ENCODE measurements around the gene CAND2.

Gene CAND2

DNA sequence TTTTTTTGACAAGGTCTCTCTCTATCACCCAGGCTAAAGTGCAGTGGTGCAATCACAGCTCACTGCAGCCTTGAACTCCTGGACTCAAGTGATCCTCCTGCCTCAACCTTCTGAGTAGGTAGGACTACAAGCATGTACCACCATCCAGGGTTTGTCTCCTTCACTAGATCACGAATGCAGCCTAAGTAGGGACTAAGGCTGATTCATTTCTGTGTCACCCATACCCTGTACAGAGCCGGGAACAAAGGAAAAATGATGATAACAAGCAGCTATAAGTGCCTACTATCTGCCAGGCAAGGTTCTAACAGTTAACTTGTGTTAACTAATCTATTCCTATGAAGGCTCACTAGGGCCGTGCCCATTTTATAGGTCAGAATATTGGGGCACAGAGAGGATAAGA, 44.4 kb upstream of the CAND2 start:
- no peak overlapping the region for H3K4me3 Mint-ChIP-seq
- no peaks in the 10 kb centered on the region for H3K9me3 Mint-ChIP-seq
- H3K27me3 Mint-ChIP-seq (ENCODE audit: low read depth) = peaks cover 6% of the 10 kb centered on the region
- H3K27ac Mint-ChIP-seq = no peak overlapping the region
- H3K4me1 Mint-ChIP-seq = peaks cover 17% of the 10 kb centered on the region
- TF ChIP-seq, protein P1, sequence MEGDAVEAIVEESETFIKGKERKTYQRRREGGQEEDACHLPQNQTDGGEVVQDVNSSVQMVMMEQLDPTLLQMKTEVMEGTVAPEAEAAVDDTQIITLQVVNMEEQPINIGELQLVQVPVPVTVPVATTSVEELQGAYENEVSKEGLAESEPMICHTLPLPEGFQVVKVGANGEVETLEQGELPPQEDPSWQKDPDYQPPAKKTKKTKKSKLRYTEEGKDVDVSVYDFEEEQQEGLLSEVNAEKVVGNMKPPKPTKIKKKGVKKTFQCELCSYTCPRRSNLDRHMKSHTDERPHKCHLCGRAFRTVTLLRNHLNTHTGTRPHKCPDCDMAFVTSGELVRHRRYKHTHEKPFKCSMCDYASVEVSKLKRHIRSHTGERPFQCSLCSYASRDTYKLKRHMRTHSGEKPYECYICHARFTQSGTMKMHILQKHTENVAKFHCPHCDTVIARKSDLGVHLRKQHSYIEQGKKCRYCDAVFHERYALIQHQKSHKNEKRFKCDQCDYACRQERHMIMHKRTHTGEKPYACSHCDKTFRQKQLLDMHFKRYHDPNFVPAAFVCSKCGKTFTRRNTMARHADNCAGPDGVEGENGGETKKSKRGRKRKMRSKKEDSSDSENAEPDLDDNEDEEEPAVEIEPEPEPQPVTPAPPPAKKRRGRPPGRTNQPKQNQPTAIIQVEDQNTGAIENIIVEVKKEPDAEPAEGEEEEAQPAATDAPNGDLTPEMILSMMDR (IDR thresholded peaks at IDR 0.05; ENCODE audit: unreplicated experiment in 3 of 3) = no peak
- no peaks in the 10 kb centered on the region for H3K36me3 Mint-ChIP-seq (ENCODE audit: low read depth)

DNA sequence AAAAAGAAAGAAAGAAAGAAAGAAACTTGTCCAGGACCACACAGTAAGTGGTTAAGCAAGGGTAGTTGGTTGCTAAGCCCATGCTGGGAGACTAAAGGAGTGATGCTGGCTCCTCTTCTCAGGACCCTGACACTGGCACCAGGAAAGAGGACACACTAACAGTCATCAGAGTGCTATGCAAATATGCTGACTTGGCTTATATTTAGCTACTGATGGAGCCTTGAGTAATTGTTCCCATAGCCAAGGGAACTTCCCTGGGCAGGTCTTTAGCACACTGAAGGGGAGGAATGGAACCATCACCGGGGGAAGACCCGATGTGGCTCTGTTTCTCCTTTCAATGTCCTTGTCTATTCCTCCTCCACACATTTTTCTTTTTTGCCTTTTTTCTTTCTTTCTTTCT, 43.7 kb upstream of the CAND2 start:
- H3K4me1 Mint-ChIP-seq = peaks cover 17% of the 10 kb centered on the region
- H3K27ac Mint-ChIP-seq = no peak overlapping the region
- no peaks in the 10 kb centered on the region for H3K9me3 Mint-ChIP-seq
- no peak overlapping the region for H3K4me3 Mint-ChIP-seq
- no peaks in the 10 kb centered on the region for H3K36me3 Mint-ChIP-seq (ENCODE audit: low read depth)
- peaks cover 6% of the 10 kb centered on the region for H3K27me3 Mint-ChIP-seq (ENCODE audit: low read depth)
- TF ChIP-seq, protein P1 (IDR thresholded peaks at IDR 0.05; ENCODE audit: unreplicated experiment in 3 of 3) = no peak

DNA sequence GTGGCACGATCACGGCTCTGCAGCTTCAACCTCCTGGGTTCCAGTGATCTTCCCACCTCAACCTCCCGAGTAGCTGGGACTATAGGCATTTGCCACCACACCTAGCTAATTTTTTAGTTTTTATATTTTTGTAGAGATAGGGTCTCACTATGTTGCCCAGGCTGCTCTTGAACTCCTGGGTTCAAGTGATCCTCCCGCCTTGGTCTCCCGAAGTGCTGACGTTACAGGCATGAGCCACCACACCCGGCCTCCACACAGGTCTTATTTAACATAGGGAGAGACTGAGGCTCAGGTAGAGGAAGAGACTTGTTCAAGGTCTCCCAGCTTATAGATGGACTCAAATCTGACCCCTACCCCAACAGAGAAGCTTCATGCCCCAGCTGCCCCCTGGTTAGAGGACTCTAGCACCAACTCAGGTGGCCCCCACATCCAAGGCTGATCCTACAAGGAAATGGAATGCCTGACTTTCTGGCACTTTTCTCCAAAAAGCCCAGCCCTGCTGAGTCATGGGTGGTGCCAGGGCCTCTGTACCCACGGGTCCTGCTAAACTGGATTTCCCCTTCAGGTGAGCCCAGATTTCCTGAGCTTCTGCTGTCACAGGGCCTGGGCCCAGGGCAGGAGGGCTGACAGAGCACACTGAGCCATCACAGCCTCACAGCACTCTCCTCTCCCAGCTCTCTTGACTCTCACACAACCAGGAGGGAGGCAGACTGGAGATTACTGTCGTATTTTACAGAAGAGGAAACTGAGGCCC, 43.0 kb upstream of the CAND2 start:
- no peaks in the 10 kb centered on the region for H3K9me3 Mint-ChIP-seq

DNA sequence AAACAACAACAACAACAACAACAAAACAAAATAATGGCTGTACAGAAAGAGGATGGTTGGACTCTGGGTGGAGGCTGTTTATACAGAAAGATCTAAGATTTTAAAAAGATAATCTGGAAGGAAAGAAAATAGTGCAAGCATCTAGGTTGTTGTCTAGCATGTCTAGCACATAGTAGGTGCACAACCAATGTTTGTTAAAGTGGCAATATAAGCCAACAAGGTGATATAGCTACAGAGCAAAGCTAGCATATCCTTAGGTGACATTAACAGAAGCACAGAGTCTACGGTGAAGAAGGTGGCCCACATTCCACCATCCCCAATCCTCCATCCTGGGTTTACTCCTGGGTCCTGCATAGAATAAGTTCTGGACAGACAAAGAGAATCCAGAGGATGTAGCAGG, 42.2 kb upstream of the CAND2 start:
- no peak overlapping the region for H3K4me3 Mint-ChIP-seq
- no peaks in the 10 kb centered on the region for H3K36me3 Mint-ChIP-seq (ENCODE audit: low read depth)
- peaks cover 6% of the 10 kb centered on the region for H3K27me3 Mint-ChIP-seq (ENCODE audit: low read depth)
- H3K27ac Mint-ChIP-seq = no peak overlapping the region
- no peaks in the 10 kb centered on the region for H3K9me3 Mint-ChIP-seq
- TF ChIP-seq, protein P1 (IDR thresholded peaks at IDR 0.05; ENCODE audit: unreplicated experiment in 3 of 3) = no peak
- peaks cover 32% of the 10 kb centered on the region for H3K4me1 Mint-ChIP-seq

More for the DNA sequence above, 43.0 kb upstream of the CAND2 start:
- Mint-ChIP-seq H3K27ac (no peak overlapping the region), H3K4me1 (peaks cover 23% of the 10 kb centered on the region), H3K4me3 (no peak overlapping the region), H3K36me3 (ENCODE audit: low read depth) (no peaks in the 10 kb centered on the region), H3K27me3 (ENCODE audit: low read depth) (peaks cover 6% of the 10 kb centered on the region)
- TF ChIP-seq, protein P1 (IDR thresholded peaks at IDR 0.05; ENCODE audit: unreplicated experiment in 3 of 3) = no peak

DNA sequence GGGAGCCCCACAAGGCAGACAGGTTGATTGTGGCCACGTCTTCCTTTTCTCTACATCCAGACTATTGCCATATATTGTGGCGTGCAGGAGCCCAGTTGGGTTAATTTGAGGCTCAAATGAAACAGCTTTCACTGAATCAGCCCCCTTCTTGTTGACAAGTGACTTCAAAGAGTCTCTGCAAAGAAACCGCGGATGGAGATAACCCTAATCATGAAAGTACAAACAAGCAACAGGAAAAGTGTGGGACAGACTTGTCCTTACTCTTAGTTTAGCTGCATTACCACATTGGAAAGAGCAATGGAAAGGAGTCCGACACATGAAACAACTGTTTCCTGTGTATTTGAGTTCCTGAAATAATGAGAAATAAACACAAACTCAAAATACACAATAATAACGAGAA, 40.7 kb upstream of the CAND2 start:
- H3K4me1 Mint-ChIP-seq = peaks cover 41% of the 10 kb centered on the region
- no peak overlapping the region for H3K27ac Mint-ChIP-seq
- H3K27me3 Mint-ChIP-seq (ENCODE audit: low read depth) = peaks cover 6% of the 10 kb centered on the region
- H3K9me3 Mint-ChIP-seq = no peaks in the 10 kb centered on the region
- TF ChIP-seq, protein P1 (IDR thresholded peaks at IDR 0.05; ENCODE audit: unreplicated experiment in 3 of 3) = no peak
- no peaks in the 10 kb centered on the region for H3K36me3 Mint-ChIP-seq (ENCODE audit: low read depth)
- H3K4me3 Mint-ChIP-seq = no peak overlapping the region

DNA sequence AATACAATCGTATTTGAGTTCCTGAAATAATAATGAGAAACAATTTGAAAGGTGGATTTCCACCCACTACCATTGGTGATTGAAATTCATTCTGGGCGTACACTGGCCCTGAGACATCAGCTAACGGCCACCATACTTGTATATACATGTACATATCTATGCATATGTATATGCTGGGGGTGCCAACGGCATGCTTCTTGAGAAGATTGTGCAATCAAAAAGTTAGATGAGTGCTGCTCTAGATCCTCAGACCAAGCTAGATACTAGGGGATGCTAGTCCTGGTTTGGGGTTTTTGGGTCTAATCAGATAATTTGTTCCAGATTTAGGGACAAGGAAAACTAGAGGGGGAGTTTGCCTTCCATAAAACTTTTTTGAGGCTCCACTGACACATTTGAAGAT, 40.3 kb upstream of the CAND2 start:
- TF ChIP-seq, protein P1 (IDR thresholded peaks at IDR 0.05; ENCODE audit: unreplicated experiment in 3 of 3) = no peak
- Mint-ChIP-seq H3K36me3 (ENCODE audit: low read depth) (no peaks in the 10 kb centered on the region), H3K9me3 (no peaks in the 10 kb centered on the region), H3K27ac (no peak overlapping the region), H3K4me3 (no peak overlapping the region), H3K27me3 (ENCODE audit: low read depth) (peaks cover 6% of the 10 kb centered on the region), H3K4me1 (peaks cover 41% of the 10 kb centered on the region)
